ENCODE data around the gene ABAT. TPM values are rescaled to one million over a fixed set of nuclear protein-coding genes. Genes with fewer than 3 reads are reported as not detected.

The ABAT gene
- total and polyA plus RNA-seq, 10 of the 15 experiments (the other 5 are each of a cell fraction or from before 2014, with no cell fraction given) = 1.0 to 10.6 (median 1.9) TPM

GRCh38 chr16:8727857-8728618 is 53.6 kb downstream of the ABAT start:
- no peaks in the 10 kb centered on the region for H4K20me1 ChIP-seq (ENCODE audit: control insufficient read depth, insufficient read depth)
- intact Hi-C loops (cut with micrococcal nuclease; ENCODE audit: unreplicated experiment) = no loop called here
- ATAC-seq (no peak), FAIRE-seq (no peak), DNase-seq (ENCODE audit: low read depth, low spot score) (no peak)
- H3K9me3 ChIP-seq (replicated peaks; ENCODE audit: control insufficient read depth, insufficient read depth, low read length) = no peaks in the 10 kb centered on the region
- H3K4me2 ChIP-seq (ENCODE audit: control insufficient read depth, insufficient read depth) = 0 out of 2 replicates have a peak overlapping the region, but pooled peaks have one; percentile 25
- BruUV-seq (replicated peaks) = no TSS peak
- no peak overlapping the region for H3K4me3 ChIP-seq
- ChIA-PET SMC1A (ENCODE audit: uncharacterized antibody, unreplicated experiment) (interaction anchor here (1.1 kb wide), 1 partner anchor 9 kb away, joined by 3 read pairs; no protein-coding TSS in a partner anchor), POLR2A (no interaction called here), RAD21 (ENCODE audit: unreplicated experiment) (no interaction called here), CTCF (interaction anchor here (1.0 kb wide), 1 partner anchor 15 kb away, joined by 3 read pairs; no protein-coding TSS in a partner anchor)
- no peak overlapping the region for H3K9ac ChIP-seq (ENCODE audit: control insufficient read depth, insufficient read depth, low read length)
- in situ Hi-C loops (cut with MboI) = loop anchor here (25.0 kb wide), 1 partner anchor 341 kb away; no protein-coding TSS in a partner anchor
- WGBS (ENCODE audit: insufficient coverage, insufficient replicate concordance, low lambda C conversion rate, missing lambda C conversion rate) = 35% methylated on average over 13 of the region's 13 CpGs
- no peak overlapping the region for H3K27ac ChIP-seq (ENCODE audit: control insufficient read depth, insufficient read depth)
- TF ChIP-seq RELB (IDR thresholded peaks at IDR 0.05; ENCODE audit: low read depth) (0 out of 2 replicates have a peak, but pooled peaks have one; percentile 21), ZNF207 (IDR thresholded peaks at IDR 0.05; ENCODE audit: borderline replicate concordance) (no peak)
- H2AFZ ChIP-seq (ENCODE audit: control insufficient read depth, low read depth, low read length) = no peak overlapping the region
- no peaks in the 10 kb centered on the region for H3K4me1 ChIP-seq (ENCODE audit: control insufficient read depth, insufficient read depth, low read length)
- no peaks in the 10 kb centered on the region for H3K36me3 ChIP-seq (ENCODE audit: control insufficient read depth in 2 of 2, insufficient read depth in 2 of 2, low read length in 1 of 2)
- no peaks in the 10 kb centered on the region for H3K79me2 ChIP-seq (ENCODE audit: control insufficient read depth, insufficient read depth, low read length)
- no peaks in the 10 kb centered on the region for H3K27me3 ChIP-seq (replicated peaks in 1 of 2; ENCODE audit: control insufficient read depth in 2 of 2, insufficient read depth in 2 of 2, low read length in 1 of 2)

- no peak overlapping the region for H3K4me3 ChIP-seq
- POLR2A ChIA-PET = interaction anchor here (0.6 kb wide), 1 partner anchor 415 kb away, joined by 4 read pairs; no protein-coding TSS in a partner anchor
- no peaks in the 10 kb centered on the region for H3K27me3 ChIP-seq (replicated peaks in 1 of 2; ENCODE audit: control insufficient read depth in 2 of 2, insufficient read depth in 2 of 2, low read length in 1 of 2)
- H3K9me3 ChIP-seq (replicated peaks; ENCODE audit: control insufficient read depth, insufficient read depth, low read length) = no peaks in the 10 kb centered on the region
- CTCF ChIA-PET = interaction anchor here (0.5 kb wide), 1 partner anchor 70 kb away, joined by 3 read pairs; no protein-coding TSS in a partner anchor
- no peak overlapping the region for H3K9ac ChIP-seq (ENCODE audit: control insufficient read depth, insufficient read depth, low read length)
- in situ Hi-C loops (cut with MboI) = loop anchor here (25.0 kb wide), 1 partner anchor 343 kb away; no protein-coding TSS in a partner anchor
- RAD21 ChIA-PET (ENCODE audit: unreplicated experiment) = no interaction called here
- DNase-seq (ENCODE audit: low read depth, low spot score) (no peak), FAIRE-seq (no peak), ATAC-seq (peak; percentile 55)
- no peaks in the 10 kb centered on the region for H4K20me1 ChIP-seq (ENCODE audit: control insufficient read depth, insufficient read depth)
- BruUV-seq (replicated peaks) = no TSS peak
- WGBS (ENCODE audit: insufficient coverage, insufficient replicate concordance, low lambda C conversion rate, missing lambda C conversion rate) = 21% methylated on average over 7 of the region's 8 CpGs
- H2AFZ ChIP-seq (ENCODE audit: control insufficient read depth, low read depth, low read length) = no peak overlapping the region
- H3K36me3 ChIP-seq (ENCODE audit: control insufficient read depth in 2 of 2, insufficient read depth in 2 of 2, low read length in 1 of 2) = no peaks in the 10 kb centered on the region
- SMC1A ChIA-PET (ENCODE audit: uncharacterized antibody, unreplicated experiment) = interaction anchor here (0.7 to 1.5 kb wide), 3 partner anchors 11 to 279 kb away, joined by 4 to 5 read pairs (median 5); no protein-coding TSS in a partner anchor
- H3K27ac ChIP-seq (ENCODE audit: control insufficient read depth, insufficient read depth) = no peak overlapping the region
- no peaks in the 10 kb centered on the region for H3K79me2 ChIP-seq (ENCODE audit: control insufficient read depth, insufficient read depth, low read length)
- intact Hi-C loops (cut with micrococcal nuclease; ENCODE audit: unreplicated experiment) = no loop called here
- H3K4me1 ChIP-seq (ENCODE audit: control insufficient read depth, insufficient read depth, low read length) = no peaks in the 10 kb centered on the region
- H3K4me2 ChIP-seq (ENCODE audit: control insufficient read depth, insufficient read depth) = no peak overlapping the region
- TF ChIP-seq JUND (IDR thresholded peaks at IDR 0.05; ENCODE audit: low read depth, low read length) = no peak
- TF ChIP-seq ESRRA (IDR thresholded peaks at IDR 0.05; ENCODE audit: low read length) = no peak
- no peak for TF ChIP-seq STAT3 (IDR thresholded peaks at IDR 0.05; ENCODE audit: low read depth, low read length)
- TF ChIP-seq RELB (IDR thresholded peaks at IDR 0.05; ENCODE audit: low read depth) = no peak
- TF ChIP-seq ZBTB4 (CRISPR knock-in tag; IDR thresholded peaks at IDR 0.05) = no peak
- no peak for TF ChIP-seq RUNX3 (IDR thresholded peaks at IDR 0.05; ENCODE audit: low read length)
- TF ChIP-seq RB1 (IDR thresholded peaks at IDR 0.05; ENCODE audit: borderline replicate concordance) = no peak
Observed at GRCh38 chr16:8729779-8730334, 55.4 kb downstream of the ABAT start.

Measured in GM12878 (cell line).